NCI-H774 (cell line): ENCODE measurements around the gene YPEL3.

Experiments used
- DNase-seq: peaks from one replicate; lab custom pipeline; 2025; lab: John Stamatoyannopoulos, UW

YPEL3 gene

DNA sequence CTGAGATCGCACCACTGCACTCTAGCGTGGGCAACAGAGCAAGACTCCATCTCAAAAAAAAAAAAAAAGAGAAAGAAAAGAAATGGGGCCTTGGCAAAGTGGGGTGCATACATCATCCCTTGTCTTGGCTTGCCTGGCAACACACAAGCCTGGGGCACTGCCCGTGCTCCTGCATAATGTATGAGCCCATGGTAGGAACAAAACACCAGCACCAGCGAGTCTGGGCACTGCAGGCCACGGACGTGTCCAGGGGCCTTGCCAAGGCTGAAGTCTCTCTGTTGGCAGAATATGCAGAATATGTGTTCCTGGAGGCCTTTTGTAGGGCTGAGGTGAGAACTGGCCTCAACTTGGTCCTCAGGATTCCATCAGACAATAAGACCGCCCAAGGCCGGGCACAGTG, 46.1 kb downstream of the YPEL3 start:
- no peak for DNase-seq

DNA sequence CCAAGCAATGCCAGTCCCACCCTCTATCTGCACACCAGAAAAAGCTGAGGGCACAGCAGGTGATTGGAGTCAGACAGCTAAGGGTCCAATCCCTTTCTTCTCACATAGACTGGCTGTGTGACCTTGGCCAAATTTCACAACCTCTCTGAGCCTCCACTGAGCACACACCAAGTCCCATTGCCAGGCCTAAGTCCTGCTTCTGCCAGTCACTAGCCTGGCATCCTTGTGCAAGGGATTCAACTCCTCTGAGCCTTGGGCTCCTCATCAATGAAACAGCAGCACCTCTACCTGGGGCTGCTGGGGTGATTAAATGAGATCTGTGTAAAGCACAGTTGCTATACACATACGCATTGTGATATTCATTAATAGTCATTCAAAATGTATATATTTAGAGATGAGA, 49.4 kb downstream of the YPEL3 start:
- DNase-seq: no peak

- DNase-seq: no peak
These were observed 49.8 kb downstream of the YPEL3 start for GRCh38 chr16:30046178-30046577.
